Muscle of leg (tissue), 11 donors: ENCODE measurements around the gene MEI4. TPM values are rescaled to one million over a fixed set of nuclear protein-coding genes. Genes with fewer than 3 reads are reported as not detected.
"Not testable (repeated sequence)": the region's sequence is repeated elsewhere in the genome, so short reads cannot be mapped to it uniquely, and the experiment has no call there.

Experiments used
- DNase-seq: peaks from one replicate; pipeline ENCODE4 v3.0.0; 2013
- H3K27ac ChIP-seq: one replicate; pipeline ENCODE4 v1.5.1; 2013; ENCODE audit warnings: mild to moderate bottlenecking, low read length, control low read depth
- H3K27me3 ChIP-seq: one replicate; pipeline ENCODE4 v1.6.1; 2013; ENCODE audit warnings: low read length; ENCODE audit not compliant: control insufficient read depth, insufficient read depth
- H3K36me3 ChIP-seq: one replicate; pipeline ENCODE4 v1.6.1; 2013; ENCODE audit warnings: low read length; ENCODE audit not compliant: control insufficient read depth, insufficient read depth
- H3K4me1 ChIP-seq: one replicate; pipeline ENCODE4 v1.6.1; 2013; ENCODE audit warnings: low read length; ENCODE audit not compliant: control insufficient read depth, insufficient read depth
- H3K4me3 ChIP-seq: one replicate; pipeline ENCODE4 v1.5.1; 2013; ENCODE audit warnings: low read length, control low read depth
- H3K9me3 ChIP-seq: replicated peaks from 2 replicates; pipeline ENCODE4 v1.6.1; 2013; ENCODE audit warnings: low read depth, low read length; ENCODE audit not compliant: control insufficient read depth
- whole genome bisulfite sequencing: methylation state at CpG from one replicate; pipeline ENCODE4 v1.1.5; 2013; ENCODE audit warnings: missing lambda C conversion rate; ENCODE audit not compliant: insufficient coverage; 5-methylcytosine and 5-hydroxymethylcytosine counted together
- polyA plus RNA-seq, 8 donors: library from polyadenylated mRNA; unstranded; fragments of 120-200 nt; gene quantifications; one replicate each; pipeline versions ENCODE4 v1.2.1 to v1.2.3, GENCODE V29; 2013; ENCODE audit warnings: inconsistent platforms in 1 of 8, low replicate concordance in 1 of 8; ENCODE audit not compliant: insufficient read length in 8 of 8, insufficient read depth in 1 of 8
- total RNA-seq: library from RNA; stranded (reverse); fragments of 120-200 nt; gene quantifications from one replicate; pipeline ENCODE4 v1.2.4, GENCODE V29; 2013

Gene MEI4
- total and polyA plus RNA-seq, 9 donors: under 0.01 to 0.08 (median 0.04) TPM; not detected in 2

DNA sequence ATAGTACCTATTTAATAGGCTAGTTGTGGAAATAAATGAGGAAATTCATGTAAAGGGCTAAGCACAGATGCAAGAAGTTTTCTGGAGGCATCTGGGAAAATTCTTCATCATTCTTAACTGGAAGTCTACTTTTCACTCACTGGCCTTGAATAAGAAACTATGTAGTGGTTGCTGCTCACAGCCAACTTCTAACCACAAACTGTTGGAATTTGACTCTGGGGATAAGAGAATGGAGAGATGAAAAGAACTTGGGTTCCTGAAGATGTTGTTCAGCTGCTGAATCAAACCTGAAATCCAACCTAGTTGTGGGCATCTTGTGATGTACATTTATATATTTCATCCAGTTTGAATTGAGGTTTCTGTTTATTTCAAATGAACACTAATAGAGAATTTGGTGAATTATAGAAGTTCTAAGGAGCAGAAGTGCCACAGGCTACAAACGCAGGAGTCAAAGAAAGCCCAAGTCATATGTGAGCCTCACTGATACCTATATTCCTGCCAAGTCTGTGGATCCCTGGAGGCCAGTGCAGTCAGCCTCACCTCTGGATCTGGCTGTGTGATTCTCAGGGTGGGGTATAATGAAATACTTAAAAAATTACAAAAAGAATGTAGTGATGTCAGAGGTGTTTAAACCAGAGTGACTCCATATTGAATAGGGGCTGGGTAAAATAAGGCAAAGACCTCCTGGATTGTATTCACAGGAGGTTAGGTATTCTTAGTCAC lies 18.7 kb upstream of the MEI4 start:
- DNase-seq: no peak
- H3K9me3 ChIP-seq: no peaks in the 10 kb centered on the region
- no peaks in the 10 kb centered on the region for H3K27me3 ChIP-seq
- H3K27ac ChIP-seq: no peak overlapping the region
- WGBS: no CpG with 5 or more reads among the region's 1 CpG
- no peaks in the 10 kb centered on the region for H3K36me3 ChIP-seq
- no peak overlapping the region for H3K4me3 ChIP-seq
- no peaks in the 10 kb centered on the region for H3K4me1 ChIP-seq

DNA sequence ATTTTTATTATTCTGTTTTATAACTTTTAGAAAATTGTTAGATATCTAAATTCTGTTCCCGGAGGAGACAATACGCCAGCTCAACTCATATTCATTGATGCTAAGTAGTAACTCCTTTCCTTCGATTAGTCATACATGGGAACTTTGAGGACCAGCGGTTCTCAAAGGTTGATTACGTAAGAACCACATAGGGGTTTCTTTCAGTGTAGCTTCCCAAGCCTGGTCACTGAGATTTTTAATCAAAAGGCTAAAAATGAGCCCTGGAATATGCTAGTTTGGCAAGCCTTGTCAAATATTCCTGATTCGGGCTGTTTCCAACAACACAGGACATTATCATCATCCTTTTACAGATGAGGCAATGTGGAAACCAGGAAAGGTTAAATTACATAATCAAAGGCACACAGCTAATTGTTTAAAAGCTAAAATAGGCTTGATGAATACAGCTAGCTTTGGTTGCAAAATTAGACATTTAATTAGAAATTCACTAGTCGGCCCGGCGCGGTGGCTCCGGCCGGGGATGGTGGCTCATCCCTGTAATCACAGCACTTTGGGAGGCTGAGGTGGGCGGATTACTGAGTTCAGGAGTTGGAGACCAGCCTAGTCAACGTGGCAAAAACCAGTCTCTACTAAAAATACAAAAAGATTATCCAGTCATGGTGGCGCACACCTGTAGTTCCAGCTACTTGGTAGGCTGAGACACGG lies 14.6 kb upstream of the MEI4 start:
- Histone ChIP-seq H3K36me3 (no peaks in the 10 kb centered on the region), H3K9me3 (no peaks in the 10 kb centered on the region), H3K27me3 (no peaks in the 10 kb centered on the region), H3K27ac (no peak overlapping the region), H3K4me1 (no peaks in the 10 kb centered on the region), H3K4me3 (no peak overlapping the region)
- 88% methylated on average over 12 of the region's 16 CpGs for whole genome bisulfite sequencing
- DNase-seq: no peak

DNA sequence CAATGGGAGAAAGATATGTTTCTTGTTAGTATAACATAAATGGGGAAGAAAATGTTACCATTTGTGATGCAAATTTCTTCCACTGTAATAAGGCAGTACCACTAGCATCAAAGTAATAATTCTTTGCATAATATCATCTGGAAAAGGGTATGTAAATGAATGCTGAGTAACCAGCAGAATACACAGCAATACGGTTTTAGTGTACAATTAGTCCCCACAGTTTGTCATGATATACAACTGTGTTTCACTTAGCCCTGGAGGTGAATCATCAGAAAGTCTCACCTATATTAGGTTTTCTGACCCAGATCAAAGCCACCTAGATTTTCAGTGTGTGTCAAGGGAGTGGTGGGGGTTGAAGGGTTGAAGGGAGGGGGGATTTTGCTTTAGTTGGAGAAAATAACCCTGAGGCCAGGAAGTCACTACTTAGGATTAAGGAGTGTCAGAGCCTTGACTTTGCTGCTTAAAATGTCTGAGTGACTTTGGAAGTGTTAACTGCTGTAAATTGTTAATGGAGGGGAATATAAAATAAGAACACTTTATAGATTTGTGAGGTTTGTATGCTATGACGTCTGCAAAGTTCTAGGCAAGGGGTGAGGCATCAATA lies 8.6 kb upstream of the MEI4 start:
- no CpG with 5 or more reads among the region's 2 CpGs for WGBS

DNA sequence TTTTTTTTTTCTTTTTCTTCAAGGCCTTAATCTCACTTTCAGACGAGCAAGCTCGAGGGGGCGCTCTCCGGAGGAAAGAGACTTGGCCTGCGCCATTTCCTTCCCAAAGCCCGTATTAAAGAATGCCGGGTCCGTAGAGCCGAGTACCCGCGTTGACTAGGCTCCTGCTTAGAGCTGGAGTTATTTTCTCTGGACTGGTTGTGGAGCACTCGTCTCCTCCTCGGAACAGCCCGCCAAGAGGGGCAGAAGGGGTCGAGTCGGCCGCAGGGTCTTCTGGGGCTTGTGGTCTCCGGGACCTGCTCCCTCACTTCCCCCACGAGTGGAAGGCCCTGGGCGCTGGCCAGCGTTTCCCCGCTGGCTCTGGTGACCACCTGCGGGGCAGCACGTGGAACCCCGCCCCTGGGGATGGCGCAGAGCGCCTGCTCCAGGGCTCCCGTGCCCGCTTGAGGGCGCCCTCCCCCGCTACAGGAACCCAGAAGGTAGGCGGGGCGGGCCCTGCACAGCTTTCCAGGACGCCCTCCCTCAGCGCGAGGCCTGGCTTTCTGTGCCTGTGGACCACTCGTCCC lies 2.7 kb upstream of the MEI4 start:
- H3K4me1 ChIP-seq: no peaks in the 10 kb centered on the region
- H3K36me3 ChIP-seq: no peaks in the 10 kb centered on the region
- H3K4me3 ChIP-seq: no peak overlapping the region
- DNase-seq: peak; percentile 17
- peaks cover under 1% of the 10 kb centered on the region for H3K9me3 ChIP-seq
- H3K27ac ChIP-seq: no peak overlapping the region
- 18% methylated on average over 32 of the region's 37 CpGs for WGBS
- no peaks in the 10 kb centered on the region for H3K27me3 ChIP-seq

More for the DNA sequence above, 8.6 kb upstream of the MEI4 start:
- H3K9me3 ChIP-seq: no peaks in the 10 kb centered on the region
- H3K36me3 ChIP-seq: no peaks in the 10 kb centered on the region
- no peak for DNase-seq
- no peaks in the 10 kb centered on the region for H3K4me1 ChIP-seq
- no peaks in the 10 kb centered on the region for H3K27me3 ChIP-seq
- no peak overlapping the region for H3K4me3 ChIP-seq
- H3K27ac ChIP-seq: no peak overlapping the region

DNA sequence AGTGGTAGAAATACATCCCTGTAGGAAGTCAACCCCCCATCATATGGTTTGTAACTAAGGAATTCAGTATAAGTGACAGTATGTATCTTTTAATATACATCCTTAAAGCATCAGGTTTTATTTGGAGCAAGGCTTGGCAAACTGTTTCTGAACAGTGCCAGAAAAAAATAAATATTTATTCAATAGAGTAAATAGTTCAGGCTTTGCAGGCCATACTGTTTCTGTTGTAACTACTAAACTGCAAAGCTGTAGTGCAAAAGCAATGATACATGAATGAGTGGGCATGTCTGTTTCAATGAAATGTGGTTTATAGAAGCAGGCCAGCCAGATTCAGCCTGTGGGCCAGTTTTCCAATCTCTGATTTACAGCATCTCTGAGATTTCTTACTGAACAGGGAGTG lies 977 bp downstream of the MEI4 start:
- H3K9me3 ChIP-seq: peaks cover 2% of the 10 kb centered on the region
- H3K27ac ChIP-seq: no peak overlapping the region
- no peaks in the 10 kb centered on the region for H3K4me1 ChIP-seq
- no peaks in the 10 kb centered on the region for H3K36me3 ChIP-seq
- no peaks in the 10 kb centered on the region for H3K27me3 ChIP-seq
- H3K4me3 ChIP-seq: no peak overlapping the region
- no peak for DNase-seq

DNA sequence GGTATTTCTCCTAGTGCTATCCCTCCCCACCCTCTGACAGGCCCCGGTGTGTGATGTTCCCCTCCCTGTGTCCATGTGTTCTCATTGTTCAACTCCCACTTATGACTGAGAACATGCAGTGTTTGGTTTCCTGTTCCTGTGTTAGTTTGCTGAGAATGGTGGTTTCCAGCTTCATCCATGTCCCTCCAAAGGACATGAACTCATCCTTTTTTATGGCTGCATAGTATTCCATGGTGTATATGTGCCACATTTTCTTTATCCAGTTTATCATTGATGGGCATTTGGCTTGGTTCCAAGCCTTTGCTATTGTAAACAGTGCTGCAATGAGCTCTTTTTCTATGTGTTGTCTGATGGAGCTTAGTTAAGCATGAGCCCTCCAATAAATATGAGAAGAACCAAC lies 2.2 kb downstream of the MEI4 start:
- H3K4me3 ChIP-seq, DNase-seq, H3K9me3 ChIP-seq, H3K27me3 ChIP-seq, H3K4me1 ChIP-seq, H3K36me3 ChIP-seq, H3K27ac ChIP-seq: not testable (repeated sequence)
- no CpG with 5 or more reads among the region's 1 CpG for WGBS

DNA sequence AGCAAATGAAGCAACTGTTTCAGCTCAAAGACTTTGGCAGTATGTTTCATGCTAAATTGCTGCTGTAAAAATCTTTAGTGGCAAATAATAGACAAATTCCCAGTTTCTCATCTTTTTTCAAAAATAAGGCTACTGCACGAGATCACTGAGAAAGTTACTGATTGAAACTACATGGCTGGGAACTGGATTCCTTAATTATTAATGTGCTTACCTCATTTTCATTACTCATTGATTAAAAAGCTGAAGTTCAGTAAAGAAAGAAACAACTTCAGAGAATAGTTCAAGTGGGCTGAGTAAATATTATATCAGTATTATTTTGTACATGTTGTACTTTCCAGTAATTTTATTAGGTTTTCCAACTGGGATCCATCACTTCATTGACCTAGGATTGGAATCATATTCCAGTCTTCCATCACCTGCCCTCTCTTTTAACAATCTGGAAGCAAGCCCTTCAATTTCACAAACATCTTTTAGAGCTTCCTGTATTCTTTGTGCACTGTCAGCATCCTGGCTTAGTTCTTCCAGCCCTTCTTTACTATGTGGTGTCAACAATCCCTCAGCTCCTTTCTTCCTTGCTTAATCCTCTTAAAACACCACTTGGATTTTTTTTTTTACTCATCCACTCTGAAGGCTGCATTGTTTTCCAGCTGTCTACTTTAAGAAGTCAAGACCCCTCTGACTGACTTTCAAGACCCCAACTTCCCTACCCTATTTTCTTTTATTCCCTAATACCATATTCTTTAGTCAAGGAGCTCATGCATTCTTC lies 4.3 kb downstream of the MEI4 start:
- Histone ChIP-seq H3K4me1 (no peaks in the 10 kb centered on the region), H3K27ac (no peak overlapping the region), H3K9me3 (peaks cover 2% of the 10 kb centered on the region), H3K4me3 (no peak overlapping the region), H3K27me3 (no peaks in the 10 kb centered on the region), H3K36me3 (no peaks in the 10 kb centered on the region)
- WGBS: no CpG with 5 or more reads among the region's 1 CpG
- no peak for DNase-seq

DNA sequence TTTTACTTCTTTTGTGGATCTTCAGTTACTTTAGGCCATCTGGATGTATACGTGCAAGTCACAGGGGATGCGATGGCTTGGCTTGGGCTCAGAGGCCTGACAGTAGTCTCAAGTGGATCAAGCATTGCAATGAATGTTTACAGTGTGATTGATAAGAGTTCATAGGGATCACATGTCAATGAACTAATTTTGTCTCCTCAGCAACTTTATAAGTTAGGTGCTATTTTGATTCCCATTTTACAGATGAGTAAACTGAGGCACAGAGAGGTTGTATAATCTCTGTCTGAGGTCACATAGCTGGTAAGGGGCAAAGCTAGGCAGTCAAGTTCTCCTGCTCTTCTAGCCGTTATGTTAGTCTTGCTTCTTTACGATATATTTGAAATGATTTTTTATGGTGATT lies 13.5 kb downstream of the MEI4 start:
- no peaks in the 10 kb centered on the region for H3K4me1 ChIP-seq
- no peaks in the 10 kb centered on the region for H3K27me3 ChIP-seq
- H3K36me3 ChIP-seq: no peaks in the 10 kb centered on the region
- no peak overlapping the region for H3K4me3 ChIP-seq
- no peak overlapping the region for H3K27ac ChIP-seq
- H3K9me3 ChIP-seq: no peaks in the 10 kb centered on the region
- DNase-seq: no peak
- no CpG with 5 or more reads among the region's 4 CpGs for WGBS

DNA sequence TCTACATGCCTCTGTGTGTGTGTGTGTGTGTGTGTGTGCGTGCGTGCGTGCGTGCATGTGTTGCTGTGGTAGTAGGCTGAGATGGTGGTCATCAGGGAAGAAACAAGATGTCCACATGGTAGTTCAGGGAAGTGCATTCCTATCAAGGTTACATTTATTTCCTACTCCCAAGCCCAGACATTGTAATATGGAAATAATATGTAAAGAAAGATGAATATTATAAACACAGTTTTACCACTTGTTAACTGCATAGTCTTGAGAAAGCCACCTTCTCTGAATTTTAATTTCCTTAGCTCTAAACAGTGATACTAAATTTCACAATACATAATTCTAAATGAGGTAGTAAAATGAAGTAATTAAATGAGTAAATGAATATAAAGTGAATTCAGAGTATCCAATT lies 14.0 kb downstream of the MEI4 start:
- no peaks in the 10 kb centered on the region for H3K9me3 ChIP-seq
- no peak overlapping the region for H3K27ac ChIP-seq
- no peaks in the 10 kb centered on the region for H3K36me3 ChIP-seq
- no peak for DNase-seq
- H3K4me3 ChIP-seq: no peak overlapping the region
- WGBS: no CpG with 5 or more reads among the region's 4 CpGs
- no peaks in the 10 kb centered on the region for H3K4me1 ChIP-seq
- H3K27me3 ChIP-seq: no peaks in the 10 kb centered on the region

DNA sequence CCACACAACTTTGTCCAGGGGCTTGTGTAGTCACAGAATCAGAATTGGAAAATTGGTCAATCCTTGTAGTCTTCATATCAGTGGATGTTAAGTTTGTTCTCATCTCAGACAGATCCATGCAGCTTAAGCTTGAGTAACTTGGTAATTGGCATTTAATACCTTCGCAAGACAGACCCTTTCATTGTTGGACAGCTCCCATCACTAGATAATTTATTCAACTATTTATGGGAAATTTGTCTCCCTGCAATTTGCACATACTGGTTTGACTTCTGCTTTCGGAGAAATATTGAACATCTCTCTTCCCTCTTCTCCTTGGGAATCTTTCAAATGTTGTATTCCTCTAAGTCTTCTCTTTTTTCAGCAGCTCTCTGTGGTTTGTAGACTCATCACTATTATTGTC lies 17.1 kb downstream of the MEI4 start:
- Histone ChIP-seq H3K27ac (no peak overlapping the region), H3K27me3 (no peaks in the 10 kb centered on the region), H3K9me3 (no peaks in the 10 kb centered on the region), H3K36me3 (no peaks in the 10 kb centered on the region), H3K4me1 (no peaks in the 10 kb centered on the region), H3K4me3 (no peak overlapping the region)
- no peak for DNase-seq
- no CpG with 5 or more reads among the region's 2 CpGs for WGBS
